Bronchial epithelial cell (primary cell): ENCODE data around the gene PHF21B. TPM values are rescaled to one million over a fixed set of nuclear protein-coding genes. Genes with fewer than 3 reads are reported as not detected.

ENCODE experiments used
- DNase-seq: peaks from one replicate; pipeline ENCODE4 v3.0.0-alpha.2; 2010; ENCODE audit warnings: low read depth
- FAIRE-seq: peaks from 2 replicates; lab custom pipeline; 2011; peaks lifted over from hg19 to GRCh38; lab: Jason Lieb, UNC
- H3K27me3 ChIP-seq: 2 replicates; pipeline ENCODE4 v1.5.1; 2011; ENCODE audit warnings: low read length; ENCODE audit not compliant: control insufficient read depth, insufficient read depth
- H3K36me3 ChIP-seq: 2 replicates; pipeline ENCODE4 v1.5.1; 2011; ENCODE audit warnings: low read length; ENCODE audit not compliant: control insufficient read depth, insufficient read depth
- H3K4me3 ChIP-seq: 2 replicates; pipeline ENCODE4 v1.5.1; 2011; ENCODE audit warnings: mild to moderate bottlenecking, low read depth, low read length, control low read depth
- total RNA-seq: library from RNA; depleted of rRNA; stranded (reverse); fragments of >200 nt; gene quantifications from 2 replicates; pipeline ENCODE4 v1.2.1, GENCODE V29; 2014
- TF ChIP-seq, protein P1 (sequence below): IDR thresholded peaks from 2 replicates; pipeline ENCODE4 v1.5.1; 2011; ENCODE audit warnings: mild to moderate bottlenecking, moderate library complexity, low read length, control low read depth, inconsistent platforms; ENCODE audit not compliant: insufficient read depth, severe bottlenecking

Gene PHF21B
- total RNA-seq, 1 donor from 2014 or later: not detected

DNA sequence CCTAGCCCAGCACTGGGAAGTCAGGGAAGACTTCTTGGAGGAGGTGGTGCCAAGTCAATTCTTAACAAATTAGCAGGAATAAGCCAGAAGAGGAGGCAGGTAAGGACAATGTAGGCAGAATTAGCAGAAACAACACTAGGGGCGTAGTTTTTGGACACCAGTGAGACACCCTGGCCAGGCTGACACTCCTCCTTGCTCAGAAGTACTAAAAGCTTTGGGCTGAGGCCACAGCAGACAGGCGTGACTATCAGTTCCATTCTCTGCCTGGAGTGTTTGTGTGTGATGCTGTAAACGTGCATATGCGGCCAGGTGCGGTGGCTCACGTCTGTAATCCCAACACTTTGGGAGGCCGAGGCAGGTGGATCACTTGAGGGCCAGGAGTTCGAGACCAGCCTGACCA, 36.0 kb downstream of the PHF21B start:
- FAIRE-seq: no peak
- TF ChIP-seq, protein P1, sequence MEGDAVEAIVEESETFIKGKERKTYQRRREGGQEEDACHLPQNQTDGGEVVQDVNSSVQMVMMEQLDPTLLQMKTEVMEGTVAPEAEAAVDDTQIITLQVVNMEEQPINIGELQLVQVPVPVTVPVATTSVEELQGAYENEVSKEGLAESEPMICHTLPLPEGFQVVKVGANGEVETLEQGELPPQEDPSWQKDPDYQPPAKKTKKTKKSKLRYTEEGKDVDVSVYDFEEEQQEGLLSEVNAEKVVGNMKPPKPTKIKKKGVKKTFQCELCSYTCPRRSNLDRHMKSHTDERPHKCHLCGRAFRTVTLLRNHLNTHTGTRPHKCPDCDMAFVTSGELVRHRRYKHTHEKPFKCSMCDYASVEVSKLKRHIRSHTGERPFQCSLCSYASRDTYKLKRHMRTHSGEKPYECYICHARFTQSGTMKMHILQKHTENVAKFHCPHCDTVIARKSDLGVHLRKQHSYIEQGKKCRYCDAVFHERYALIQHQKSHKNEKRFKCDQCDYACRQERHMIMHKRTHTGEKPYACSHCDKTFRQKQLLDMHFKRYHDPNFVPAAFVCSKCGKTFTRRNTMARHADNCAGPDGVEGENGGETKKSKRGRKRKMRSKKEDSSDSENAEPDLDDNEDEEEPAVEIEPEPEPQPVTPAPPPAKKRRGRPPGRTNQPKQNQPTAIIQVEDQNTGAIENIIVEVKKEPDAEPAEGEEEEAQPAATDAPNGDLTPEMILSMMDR: no peak
- DNase-seq: no peak
- no peaks in the 10 kb centered on the region for H3K27me3 ChIP-seq
- no peak overlapping the region for H3K4me3 ChIP-seq
- H3K36me3 ChIP-seq: no peaks in the 10 kb centered on the region

DNA sequence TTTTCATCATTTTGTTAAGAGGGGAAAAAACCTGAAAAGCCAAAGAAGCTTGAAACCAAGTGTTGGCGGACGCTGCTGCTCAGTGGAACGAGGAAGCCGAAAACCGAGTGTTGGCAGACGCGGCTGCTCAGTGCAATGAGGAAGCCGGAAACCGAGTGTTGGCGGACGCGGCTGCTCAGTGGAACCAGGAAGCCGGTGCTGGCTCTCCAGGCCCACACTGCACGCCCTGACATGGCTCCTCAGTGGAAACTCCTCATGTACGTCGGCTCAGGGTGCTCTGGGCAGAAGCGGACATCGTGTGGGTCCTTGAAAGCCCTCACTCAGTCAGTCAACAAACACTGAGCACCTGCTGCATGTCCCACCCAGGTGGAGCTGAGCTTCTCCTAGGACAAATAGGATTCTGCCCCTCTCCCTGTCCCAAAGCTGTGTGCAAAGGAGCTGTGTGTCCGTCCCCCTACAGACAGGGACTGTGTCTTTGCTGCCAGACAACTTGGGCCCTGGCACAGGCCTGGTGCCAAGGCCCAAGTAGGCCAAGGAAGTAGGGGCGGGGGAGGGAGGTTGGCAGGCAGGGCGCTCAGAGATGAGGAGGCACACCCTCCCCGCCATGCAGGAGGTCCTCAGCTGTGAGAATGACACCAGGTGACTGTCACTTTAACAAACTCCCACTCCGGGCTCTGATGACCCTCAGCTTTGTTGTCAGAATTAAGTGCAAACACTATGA, 37.3 kb downstream of the PHF21B start:
- FAIRE-seq: no peak
- Histone ChIP-seq H3K4me3 (no peak overlapping the region), H3K27me3 (no peaks in the 10 kb centered on the region), H3K36me3 (no peaks in the 10 kb centered on the region)
- TF ChIP-seq, protein P1: no peak
- no peak for DNase-seq

DNA sequence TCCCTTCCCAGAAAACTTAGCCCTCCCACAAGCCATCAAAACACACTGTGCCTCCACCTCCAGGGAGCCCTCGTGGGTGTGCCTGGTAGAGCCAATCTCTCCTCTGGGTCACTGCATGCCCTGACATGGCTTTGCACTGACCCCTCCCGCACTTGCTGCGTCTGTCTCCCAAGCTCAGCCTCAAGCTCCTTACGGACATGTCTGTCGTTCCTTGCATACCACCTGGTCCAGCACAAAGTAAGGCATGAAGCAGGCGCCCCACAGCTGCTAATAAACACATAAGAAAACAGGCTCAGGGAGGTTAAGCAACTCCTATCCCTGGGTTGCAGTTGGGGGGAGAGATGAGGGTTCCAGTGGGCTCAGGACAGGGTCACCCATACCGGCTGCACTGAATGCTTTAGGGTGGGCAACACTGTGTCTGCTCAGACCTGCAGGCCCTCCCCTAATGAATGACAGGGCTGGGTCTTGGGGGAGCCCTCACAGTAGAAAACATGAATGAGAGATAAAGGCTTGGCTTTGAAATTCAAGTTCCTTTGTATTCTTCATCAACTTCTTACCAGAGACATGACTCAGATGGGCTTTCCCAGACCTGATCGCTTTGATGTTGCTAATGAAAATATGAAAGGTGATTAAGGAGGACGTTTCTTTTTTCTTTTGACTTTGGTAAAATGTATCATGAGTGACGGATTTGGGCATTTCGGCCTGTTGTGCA, 38.0 kb downstream of the PHF21B start:
- Histone ChIP-seq H3K36me3 (no peaks in the 10 kb centered on the region), H3K4me3 (no peak overlapping the region), H3K27me3 (no peaks in the 10 kb centered on the region)
- TF ChIP-seq, protein P1: no peak
- FAIRE-seq (no peak), DNase-seq (no peak)

- Histone ChIP-seq H3K27me3 (no peaks in the 10 kb centered on the region), H3K4me3 (no peak overlapping the region), H3K36me3 (no peaks in the 10 kb centered on the region)
- TF ChIP-seq, protein P1: no peak
- no peak for DNase-seq
- no peak for FAIRE-seq
These were observed 39.5 kb downstream of the PHF21B start for GRCh38 chr22:44970291-44970690.

- DNase-seq: no peak
- no peak overlapping the region for H3K4me3 ChIP-seq
- no peak for FAIRE-seq
These were observed 40.0 kb downstream of the PHF21B start for GRCh38 chr22:44969817-44970216.

More at GRCh38 chr22:44969817-44970216, 40.0 kb downstream of the PHF21B start:
- Histone ChIP-seq H3K27me3 (no peaks in the 10 kb centered on the region), H3K36me3 (no peaks in the 10 kb centered on the region)
- TF ChIP-seq, protein P1: no peak
